Renal cortex interstitium (tissue), 15 donors: ENCODE results near the gene LEUTX. TPM values are rescaled to one million over a fixed set of nuclear protein-coding genes. Genes with fewer than 3 reads are reported as not detected.
"Not testable (repeated sequence)": the region's sequence is repeated elsewhere in the genome, so short reads cannot be mapped to it uniquely, and the experiment has no call there.

Experiments used
- DNase-seq, 11 donors: peaks; one replicate each; pipeline ENCODE4 v3.0.0-alpha.2; 2013; ENCODE audit warnings: low read depth in 9 of 11, low spot score in 4 of 11; ENCODE audit errors: extremely low read depth in 1 of 11
- long read RNA-seq, 16 experiments: transcript quantifications; one replicate each; lab custom pipeline, GENCODE V29; 2026
- polyA plus RNA-seq, 3 donors: library from polyadenylated mRNA; unstranded; fragments of 120-200 nt; gene quantifications; one replicate each; pipeline ENCODE4 v1.2.1, GENCODE V29; 2013; ENCODE audit not compliant: insufficient read length in 3 of 3

Gene LEUTX
- polyA plus RNA-seq = not detected
- long read RNA-seq, donor 1 = 0 reads
- long read RNA-seq, donor 2 = 0 reads
- long read RNA-seq, donor 3 = 0 reads
- long read RNA-seq, donor 4 = 0 reads
- long read RNA-seq, donor 5 = 0 reads
- long read RNA-seq, donor 6 = 0 reads
- long read RNA-seq, donor 7 = 0 reads
- long read RNA-seq, donor 8 = 0 reads
- long read RNA-seq, donor 9, partial matches to known transcripts = 191 of 292 reads
- long read RNA-seq, donor 9, other reads (novel, unspliced or antisense) = 101 of 292 reads
- long read RNA-seq, donor 10 = 0 reads
- long read RNA-seq, donor 11 = 0 reads
- long read RNA-seq, donor 12 = 0 reads
- long read RNA-seq, donor 13 = 0 reads
- long read RNA-seq, donor 14 = 0 reads
- long read RNA-seq, donor 15 = 0 reads
- long read RNA-seq, donor 16 = 0 reads

DNA sequence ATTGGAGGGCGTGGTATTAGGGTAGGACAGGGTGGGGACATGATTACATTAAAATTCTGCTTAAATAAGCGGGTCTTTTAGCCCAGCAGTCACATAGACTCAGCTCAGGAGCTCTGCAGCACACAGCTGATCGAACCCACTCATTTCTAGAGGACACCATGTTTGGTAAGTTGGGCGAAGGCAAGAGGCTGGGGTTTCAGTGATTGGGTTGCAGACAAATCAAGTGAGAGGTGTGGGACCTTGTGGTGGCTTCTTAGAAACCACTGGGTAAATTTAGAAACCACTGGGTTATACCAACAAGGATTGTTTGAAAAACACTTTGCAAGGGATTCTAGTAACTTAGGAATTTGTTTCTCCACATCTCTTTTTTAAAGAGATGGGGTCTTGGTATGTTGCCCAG, at the start of gene LEUTX:
LEUTX (plus strand) TSS at position 92 of the 400 bp plus-strand sequence; CDS start at position 159, 67 bp downstream.
- no peak for DNase-seq

- no peak for DNase-seq
Observed at GRCh38 chr19:39729594-39729993, 49.1 kb upstream of the LEUTX start.

DNA sequence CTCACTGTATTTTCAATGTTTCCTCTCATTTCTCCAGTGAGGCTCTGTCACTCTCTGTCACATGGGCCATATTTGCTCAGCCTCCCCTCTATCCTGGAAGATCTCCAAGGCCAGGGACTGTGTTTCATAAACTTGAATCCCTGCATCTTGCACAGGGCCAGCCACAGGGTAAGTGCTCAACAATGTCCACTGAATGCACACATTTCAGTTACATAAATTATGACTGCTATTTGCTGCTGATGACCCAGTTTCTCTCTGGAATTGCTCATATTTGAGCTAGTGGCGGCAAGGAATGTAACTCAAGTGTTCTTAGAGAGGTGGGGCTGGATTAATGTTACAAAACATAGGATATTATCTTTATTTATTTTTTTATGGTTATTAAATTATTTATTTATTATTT, 47.0 kb upstream of the LEUTX start:
- DNase-seq = no peak

GRCh38 chr19:39733841-39734240, 44.8 kb upstream of the LEUTX start:
- no peak for DNase-seq

- DNase-seq = no peak
Observed at GRCh38 chr19:39735688-39736087, 43.0 kb upstream of the LEUTX start.

- DNase-seq = no peak
Observed at GRCh38 chr19:39736088-39736487, 42.6 kb upstream of the LEUTX start.

GRCh38 chr19:39737351-39737750, 41.3 kb upstream of the LEUTX start:
- DNase-seq = no peak

DNA sequence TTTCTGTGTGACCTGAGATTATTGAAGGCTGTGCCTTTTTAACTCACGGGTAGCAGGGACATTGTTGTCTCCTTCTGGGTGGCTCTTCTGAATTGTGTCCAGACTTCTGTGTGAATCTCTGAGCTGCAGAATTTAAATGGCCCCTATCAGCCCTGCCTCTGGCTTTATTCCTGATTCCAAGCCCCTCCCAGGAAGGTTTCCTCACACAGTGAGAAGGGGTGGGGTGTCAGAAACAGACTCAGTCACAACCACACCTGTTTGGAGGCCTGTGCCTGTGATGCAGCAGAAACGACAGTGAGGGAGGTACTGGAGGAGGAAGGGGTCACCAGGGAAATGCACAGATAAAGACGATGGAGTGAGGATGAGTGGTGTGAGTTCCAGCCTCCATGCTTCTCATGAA, 40.8 kb upstream of the LEUTX start, which contains the start of gene CLC:
CLC (minus strand) TSS at position 139 of the 400 bp plus-strand sequence; CDS start at position 62, 77 bp downstream.
- no peak for DNase-seq

DNA sequence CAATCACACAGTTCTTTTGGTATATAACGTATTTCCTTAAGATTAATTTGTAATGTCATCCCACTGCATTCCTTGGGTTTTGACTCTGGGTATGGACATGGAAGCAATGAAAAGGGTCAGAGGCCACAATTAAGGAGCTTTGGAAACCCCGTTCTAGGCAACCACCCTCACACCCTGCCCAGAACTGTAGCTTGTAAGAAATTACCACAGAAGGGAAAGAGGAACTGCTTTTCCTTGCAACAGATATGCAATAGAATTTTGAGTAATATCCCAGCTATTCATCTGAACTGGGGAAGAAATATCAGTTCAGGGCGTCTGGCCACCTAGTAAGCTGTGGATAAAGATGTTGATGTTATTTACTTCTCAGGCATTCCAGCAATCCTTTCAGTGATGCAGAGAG, 39.8 kb upstream of the LEUTX start:
- DNase-seq = no peak

GRCh38 chr19:39740395-39740794, 38.3 kb upstream of the LEUTX start:
- DNase-seq = no peak

- DNase-seq = no peak
Observed at GRCh38 chr19:39745643-39746042, 33.0 kb upstream of the LEUTX start.

- DNase-seq = no peak
Observed at GRCh38 chr19:39746836-39747529, 31.7 kb upstream of the LEUTX start.

- DNase-seq = no peak
Observed at GRCh38 chr19:39749981-39750380, 28.7 kb upstream of the LEUTX start.

DNA sequence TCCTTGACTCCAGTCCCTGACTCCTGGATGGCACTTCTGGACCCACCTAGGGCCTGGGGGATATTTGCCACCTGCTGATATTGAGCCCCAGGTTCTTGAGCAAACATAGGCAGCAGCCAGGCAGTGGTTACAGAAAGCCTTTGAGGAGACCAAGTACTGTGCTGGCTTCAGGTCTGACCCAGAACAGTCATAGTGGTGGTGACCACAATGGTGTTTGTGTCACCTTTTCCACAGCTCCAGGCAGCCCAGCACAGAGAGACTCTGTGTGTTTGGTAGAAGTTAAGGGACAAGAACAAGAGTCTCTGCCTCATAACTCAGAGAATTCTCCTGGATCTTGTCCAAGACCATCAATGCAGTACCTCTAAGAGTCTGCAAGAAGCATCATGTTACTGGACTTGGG, 26.3 kb upstream of the LEUTX start:
- DNase-seq = no peak

DNA sequence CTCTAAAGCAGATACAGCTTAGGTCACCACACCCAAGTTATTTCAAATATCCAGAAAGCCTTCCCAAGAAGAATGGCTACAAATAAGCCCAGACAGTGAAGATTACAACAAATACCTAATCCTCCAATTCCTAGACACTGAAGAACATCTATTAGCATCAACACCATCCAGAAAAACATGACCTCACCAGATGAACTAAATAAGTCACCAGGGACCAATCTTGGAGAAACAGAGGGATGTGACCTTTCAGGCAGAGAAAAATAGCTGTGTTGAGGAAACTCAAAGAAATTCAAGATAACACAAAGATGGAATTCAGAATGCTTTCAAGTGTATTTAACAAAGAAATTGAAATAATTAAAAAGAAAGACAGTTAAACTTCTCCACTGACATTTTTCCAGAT, 25.9 kb upstream of the LEUTX start:
- no peak for DNase-seq

DNA sequence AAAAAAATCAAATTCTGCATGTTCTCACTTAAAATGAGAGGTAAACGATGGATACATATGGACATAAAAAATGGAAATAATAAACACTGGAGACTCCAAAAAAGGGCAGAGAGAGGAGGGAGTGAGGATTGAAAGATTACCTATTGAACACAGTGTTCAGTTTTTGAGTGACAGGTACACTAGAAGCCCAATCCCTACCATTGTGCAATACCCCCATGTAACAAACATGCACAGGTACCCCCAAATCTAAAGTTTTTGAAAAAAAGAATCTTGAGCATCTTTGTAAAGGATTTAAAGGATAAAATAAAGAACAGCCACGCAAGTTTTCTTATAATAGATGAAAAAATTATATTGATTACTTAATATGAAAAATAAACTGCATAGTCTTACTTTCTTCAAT, 24.1 kb upstream of the LEUTX start:
- no peak for DNase-seq

DNA sequence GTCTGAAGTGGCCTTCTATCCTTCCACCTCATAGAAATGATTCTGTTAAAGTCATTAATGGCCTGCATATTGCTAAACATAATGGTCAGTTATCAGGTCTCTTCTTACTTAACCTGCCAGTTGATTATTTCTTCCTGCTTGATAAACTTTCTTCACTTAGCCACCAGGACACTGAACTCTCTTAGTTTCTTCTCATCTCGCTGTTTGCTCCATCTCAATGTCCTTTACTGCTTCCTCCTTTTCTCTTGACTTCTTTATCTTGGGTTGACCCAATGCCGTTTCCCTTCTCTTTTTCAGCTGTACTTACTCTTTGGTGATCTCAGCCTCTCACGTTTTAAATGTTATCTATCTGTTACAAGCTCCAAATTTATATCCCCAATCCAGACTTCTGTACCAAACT, 23.7 kb upstream of the LEUTX start:
- no peak for DNase-seq

- DNase-seq = no peak
Observed at GRCh38 chr19:39759457-39760184, 19.0 kb upstream of the LEUTX start.

DNA sequence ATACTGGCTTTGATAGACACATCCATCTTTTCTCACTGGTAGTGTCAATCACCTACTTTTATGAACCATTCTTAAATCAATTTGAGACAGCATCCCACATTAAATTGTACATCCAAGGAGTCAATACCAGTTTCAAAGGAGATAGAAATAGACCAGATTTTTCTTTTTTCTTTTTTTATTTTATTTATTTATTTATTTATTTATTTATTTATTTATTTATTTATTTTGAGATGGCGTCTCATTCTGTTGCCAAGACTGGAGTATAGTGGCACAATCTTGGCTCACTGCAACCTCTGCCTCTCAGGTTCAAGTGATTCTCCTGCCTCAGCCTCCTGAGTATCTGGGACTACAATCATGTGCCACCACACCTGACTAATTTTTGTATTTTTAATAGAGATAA, 16.8 kb upstream of the LEUTX start:
- not testable (repeated sequence) for DNase-seq
